ENCODE measurements around the gene CADM2. TPM values are rescaled to one million over a fixed set of nuclear protein-coding genes. Genes with fewer than 3 reads are reported as not detected.

CADM2 gene
- total RNA-seq, 1 experiment from 2014 or later: not detected

DNA sequence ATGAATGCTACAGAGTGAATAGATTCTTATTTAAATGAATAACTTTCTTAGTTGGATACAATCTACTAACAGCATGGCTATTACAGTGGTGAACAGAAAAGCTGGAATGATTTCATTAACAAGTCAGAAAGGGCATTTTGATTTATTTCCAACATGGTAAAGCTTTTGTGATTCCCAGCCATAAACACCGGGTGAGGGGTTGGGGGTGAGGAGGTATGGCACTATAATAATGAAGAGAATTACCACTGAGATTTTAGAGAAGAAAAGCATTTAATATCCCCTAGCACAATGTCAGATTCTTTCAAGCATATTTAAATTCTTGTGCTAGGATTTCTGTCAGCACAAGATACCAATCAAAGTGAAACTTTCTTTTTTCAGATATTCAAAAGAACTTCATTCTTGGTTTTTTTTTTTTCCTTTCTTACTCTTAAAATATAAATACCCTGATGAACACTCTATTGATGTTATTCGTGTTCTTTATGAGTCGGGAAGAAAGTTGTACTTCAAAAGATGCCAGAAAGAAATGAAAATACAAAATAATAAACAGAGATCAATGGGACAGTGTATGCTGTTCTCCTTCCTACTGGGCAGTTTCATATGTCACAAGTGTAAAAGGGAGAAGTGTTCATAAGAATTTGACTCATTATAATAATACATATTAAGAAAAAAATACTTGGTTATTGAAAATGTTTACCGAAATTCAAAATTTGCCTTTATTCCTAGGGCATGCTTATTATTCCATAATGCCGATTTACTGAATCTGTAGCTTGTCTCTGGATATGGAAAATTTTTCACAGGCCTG, 522.8 kb downstream of the CADM2 start:
- no TSS peak for BruUV-seq (replicated peaks)
- TF ChIP-seq POLR2A (IDR thresholded peaks at IDR 0.05; ENCODE audit: borderline replicate concordance, extremely low read depth, insufficient read depth, insufficient read length) (no peak), ATF3 (IDR thresholded peaks at IDR 0.05) (no peak), YY1 (IDR thresholded peaks at IDR 0.05; ENCODE audit: extremely low read depth, insufficient replicate concordance, low read depth, low read length) (no peak), EZH2phosphoT487 (IDR thresholded peaks at IDR 0.05; ENCODE audit: borderline replicate concordance) (no peak)
- intact Hi-C loops (cut with micrococcal nuclease): no loop called here

GRCh38 chr3:85482213-85482490, 523.4 kb downstream of the CADM2 start:
- CTCF ChIA-PET: no interaction called here
- Histone ChIP-seq H3K9me2 (ENCODE audit: insufficient read depth) (no peaks in the 10 kb centered on the region), H3K27ac (ENCODE audit: low read depth, low read length) (no peak overlapping the region), H3K9ac (ENCODE audit: low read length) (no peak overlapping the region), H3K79me2 (ENCODE audit: insufficient read depth, low read length) (no peaks in the 10 kb centered on the region), H3K4me3 (replicated peaks in 1 of 2; ENCODE audit: low read depth in 1 of 2, low read length in 2 of 2) (no peak overlapping the region), H3K36me3 (ENCODE audit: control insufficient read depth in 1 of 2, insufficient read depth in 2 of 2, low read length in 2 of 2) (no peaks in the 10 kb centered on the region), H3K4me1 (ENCODE audit: control insufficient read depth in 1 of 2, insufficient read depth in 2 of 2, low read length in 2 of 2) (no peaks in the 10 kb centered on the region), H3K4me2 (ENCODE audit: low read length) (no peak overlapping the region), H2AFZ (ENCODE audit: low read depth, low read length, poor library complexity, severe bottlenecking) (no peak overlapping the region), H4K20me1 (ENCODE audit: insufficient read depth) (no peaks in the 10 kb centered on the region), H3K9me3 (ENCODE audit: control insufficient read depth in 1 of 2, insufficient read depth in 1 of 2, low read depth in 1 of 2, low read length in 2 of 2) (peaks cover 9 to 10% of the 10 kb centered on the region in 2 experiments; a peak in 3 of 4 replicates), H3K27me3 (ENCODE audit: insufficient read depth, low read length) (no peaks in the 10 kb centered on the region)
- RAD21 ChIA-PET (ENCODE audit: low non-redundant PET in 1 of 2, low total read pairs in 2 of 2, uncharacterized antibody in 2 of 2, unreplicated experiment in 2 of 2): no interaction called here
- POLR2A ChIA-PET: no interaction called here
- DNase-seq (ENCODE audit: low read depth, low spot score) (no peak), ATAC-seq (no peak)
- intact Hi-C loops (cut with micrococcal nuclease): no loop called here
- BruUV-seq (replicated peaks): no TSS peak
- no peak for TF ChIP-seq SP1 (IDR thresholded peaks at IDR 0.05; ENCODE audit: low read depth)
- TF ChIP-seq JUND (IDR thresholded peaks at IDR 0.05): no peak
- TF ChIP-seq ZNF274 (IDR thresholded peaks at IDR 0.05; ENCODE audit: low read depth, low read length): no peak
- no peak for TF ChIP-seq CTCF (IDR thresholded peaks at IDR 0.05 in 2 of 3, conservative IDR thresholded peaks at IDR 0.05 in 1 of 3; ENCODE audit: borderline replicate concordance in 1 of 3, insufficient read depth in 1 of 3, low read depth in 2 of 3, low read length in 2 of 3)
- TF ChIP-seq ZFX (IDR thresholded peaks at IDR 0.05): no peak
- no peak for TF ChIP-seq FOSL1 (IDR thresholded peaks at IDR 0.05; ENCODE audit: low read depth)
- no peak for TF ChIP-seq EGR1 (IDR thresholded peaks at IDR 0.05; ENCODE audit: low read depth)
- no peak for TF ChIP-seq POLR2AphosphoS5 (IDR thresholded peaks at IDR 0.05; ENCODE audit: low read depth, low read length)
- no peak for TF ChIP-seq REST (IDR thresholded peaks at IDR 0.05; ENCODE audit: low read depth)

More for the DNA sequence above, 522.8 kb downstream of the CADM2 start:
- ChIA-PET RAD21 (ENCODE audit: low non-redundant PET in 1 of 2, low total read pairs in 2 of 2, uncharacterized antibody in 2 of 2, unreplicated experiment in 2 of 2) (no interaction called here), POLR2A (no interaction called here), CTCF (no interaction called here)
- no peak overlapping the region for H3K4me3 ChIP-seq (replicated peaks in 1 of 2; ENCODE audit: low read depth in 1 of 2, low read length in 2 of 2)
- H3K27ac ChIP-seq (ENCODE audit: low read depth, low read length): no peak overlapping the region
- ATAC-seq: no peak
- H3K36me3 ChIP-seq (ENCODE audit: control insufficient read depth in 1 of 2, insufficient read depth in 2 of 2, low read length in 2 of 2): no peaks in the 10 kb centered on the region
- no peaks in the 10 kb centered on the region for H3K79me2 ChIP-seq (ENCODE audit: insufficient read depth, low read length)
- H3K9ac ChIP-seq (ENCODE audit: low read length): no peak overlapping the region
- H3K27me3 ChIP-seq (ENCODE audit: insufficient read depth, low read length): no peaks in the 10 kb centered on the region
- H4K20me1 ChIP-seq (ENCODE audit: insufficient read depth): no peaks in the 10 kb centered on the region
- no peaks in the 10 kb centered on the region for H3K9me2 ChIP-seq (ENCODE audit: insufficient read depth)
- no peak overlapping the region for H2AFZ ChIP-seq (ENCODE audit: low read depth, low read length, poor library complexity, severe bottlenecking)
- no peak for DNase-seq (ENCODE audit: low read depth, low spot score)
- peaks cover 9 to 10% of the 10 kb centered on the region in 2 experiments; a peak in 3 of 4 replicates for H3K9me3 ChIP-seq (ENCODE audit: control insufficient read depth in 1 of 2, insufficient read depth in 1 of 2, low read depth in 1 of 2, low read length in 2 of 2)
- H3K4me1 ChIP-seq (ENCODE audit: control insufficient read depth in 1 of 2, insufficient read depth in 2 of 2, low read length in 2 of 2): no peaks in the 10 kb centered on the region
- H3K4me2 ChIP-seq (ENCODE audit: low read length): no peak overlapping the region
